ENCODE data around the gene KLRB1.

GRCh38 chr12:9648701-9649531, 41.2 kb upstream of the KLRB1 start:
- TF ChIP-seq CTCF (IDR thresholded peaks at IDR 0.05; ENCODE audit: low read length) (no peak), EZH2 (IDR thresholded peaks at IDR 0.05; ENCODE audit: borderline replicate concordance, low read length) (no peak)
